ENCODE results near the gene SPATA21. TPM values are rescaled to one million over a fixed set of nuclear protein-coding genes. Genes with fewer than 3 reads are reported as not detected.

The SPATA21 gene
- total and polyA plus RNA-seq, 2 experiments from 2014 or later: not detected

DNA sequence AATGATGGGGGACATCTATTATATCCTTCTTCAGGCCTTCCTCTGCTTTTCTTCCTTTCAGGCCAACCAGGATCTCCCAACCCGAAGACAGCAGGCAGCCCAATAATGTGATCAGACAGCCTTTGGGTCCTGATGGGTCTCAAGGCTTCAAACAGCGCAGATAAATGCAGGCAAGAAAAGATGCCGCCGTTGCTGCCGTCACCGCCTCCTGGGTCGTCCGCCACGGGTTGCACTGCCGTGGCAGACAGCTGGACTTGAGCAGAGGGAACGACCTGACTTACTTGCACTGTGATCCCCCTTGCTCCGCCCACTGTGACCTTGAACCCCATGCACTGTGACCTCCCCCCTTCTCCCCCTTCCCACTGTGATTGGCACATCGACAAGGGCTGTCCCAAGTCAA is 42.2 kb downstream of the SPATA21 start:
- no peak overlapping the region for H3K4me3 ChIP-seq
- in situ Hi-C loops (cut with MboI): no loop called here
- H3K9ac ChIP-seq: no peak overlapping the region
- H4K20me1 ChIP-seq (ENCODE audit: insufficient read depth): peaks cover 4% of the 10 kb centered on the region; the same call in 1 of the 2 replicates
- WGBS, 2 experiments (ENCODE audit: low coverage in 1 of 2, low lambda C conversion rate in 2 of 2, missing lambda C conversion rate in 2 of 2): 90 to 92% methylated on average over 13 of the region's 13 CpGs
- no peaks in the 10 kb centered on the region for H3K9me2 ChIP-seq (ENCODE audit: insufficient read depth)
- TF ChIP-seq EZH2phosphoT487 (IDR thresholded peaks at IDR 0.05; ENCODE audit: insufficient read depth, low read depth): no peak
- no peaks in the 10 kb centered on the region for H3K9me3 ChIP-seq (ENCODE audit: low read depth)
- no peak overlapping the region for H3K27ac ChIP-seq
- H3K79me2 ChIP-seq (ENCODE audit: insufficient read depth): peaks cover 70% of the 10 kb centered on the region
- no peak overlapping the region for H2AFZ ChIP-seq
- H3K27me3 ChIP-seq (replicated peaks; ENCODE audit: insufficient read depth): no peaks in the 10 kb centered on the region
- peaks cover 19% of the 10 kb centered on the region for H3K4me1 ChIP-seq (ENCODE audit: insufficient read depth)
- H3F3A ChIP-seq (ENCODE audit: insufficient read depth): 0 out of 2 replicates have a peak, but pooled peaks cover 7% of the 10 kb centered on the region
- no peak for DNase-seq
- H3K36me3 ChIP-seq (ENCODE audit: low read depth): peaks cover 9% of the 10 kb centered on the region; the same call in 1 of the 2 replicates
- H3K4me2 ChIP-seq (ENCODE audit: unreplicated experiment): no peak overlapping the region

GRCh38 chr1:16393570-16394521 is 43.4 kb downstream of the SPATA21 start:
- no peak for DNase-seq
- TF ChIP-seq EZH2phosphoT487 (IDR thresholded peaks at IDR 0.05; ENCODE audit: insufficient read depth, low read depth) (no peak), EZH2 (IDR thresholded peaks at IDR 0.05; ENCODE audit: insufficient read depth, poor library complexity, severe bottlenecking) (no peak)
- Histone ChIP-seq H2AFZ (no peak overlapping the region), H3K4me1 (ENCODE audit: insufficient read depth) (peaks cover 19% of the 10 kb centered on the region), H3F3A (ENCODE audit: insufficient read depth) (0 out of 2 replicates have a peak, but pooled peaks cover 7% of the 10 kb centered on the region), H3K9ac (no peak overlapping the region), H3K4me2 (ENCODE audit: unreplicated experiment) (no peak overlapping the region), H3K4me3 (no peak overlapping the region), H3K27ac (no peak overlapping the region), H3K9me3 (ENCODE audit: low read depth) (no peaks in the 10 kb centered on the region), H3K9me2 (ENCODE audit: insufficient read depth) (no peaks in the 10 kb centered on the region), H3K79me2 (ENCODE audit: insufficient read depth) (peaks cover 80% of the 10 kb centered on the region), H4K20me1 (ENCODE audit: insufficient read depth) (peaks cover 8% of the 10 kb centered on the region; the same call in 1 of the 2 replicates), H3K36me3 (ENCODE audit: low read depth) (peaks cover 9% of the 10 kb centered on the region; the same call in 1 of the 2 replicates), H3K27me3 (replicated peaks; ENCODE audit: insufficient read depth) (no peaks in the 10 kb centered on the region)
- WGBS, 2 experiments (ENCODE audit: low coverage in 1 of 2, low lambda C conversion rate in 2 of 2, missing lambda C conversion rate in 2 of 2): 92 to 93% methylated on average over 10 of the region's 10 CpGs
- in situ Hi-C loops (cut with MboI): no loop called here

DNA sequence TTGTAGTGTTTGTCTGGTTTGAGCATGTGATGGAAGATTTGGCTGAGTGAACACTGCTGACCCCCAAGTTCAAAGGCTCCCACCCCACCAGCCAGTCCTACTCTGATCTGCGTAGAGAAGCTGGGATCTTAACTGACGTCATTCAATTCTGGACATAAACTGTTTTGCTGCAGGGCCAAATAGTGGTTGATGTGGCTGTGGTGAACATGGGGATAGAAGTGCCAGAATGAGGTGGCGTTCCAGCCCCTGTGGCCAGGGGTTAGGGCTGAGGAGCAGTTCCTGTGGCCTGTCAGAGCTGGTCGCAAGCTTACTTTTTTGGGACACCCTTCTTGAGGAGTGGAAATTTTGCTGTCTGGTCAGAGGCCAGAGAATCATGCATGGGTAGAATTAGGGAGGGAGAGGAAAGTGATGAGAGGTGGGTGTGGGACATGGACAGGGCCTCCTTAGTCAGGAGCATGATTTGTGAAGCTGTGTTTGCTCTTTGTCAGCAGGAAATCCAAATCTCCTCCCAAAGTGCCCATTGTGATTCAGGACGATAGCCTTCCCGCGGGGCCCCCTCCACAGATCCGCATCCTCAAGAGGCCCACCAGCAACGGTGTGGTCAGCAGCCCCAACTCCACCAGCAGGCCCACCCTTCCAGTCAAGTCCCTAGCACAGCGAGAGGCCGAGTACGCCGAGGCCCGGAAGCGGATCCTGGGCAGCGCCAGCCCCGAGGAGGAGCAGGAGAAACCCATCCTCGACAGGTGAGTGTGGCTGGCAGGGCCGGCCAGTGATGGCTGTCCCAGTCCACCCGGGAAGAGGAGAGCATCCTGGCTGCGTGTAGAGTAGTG is 44.3 kb downstream of the SPATA21 start:
- H3F3A ChIP-seq (ENCODE audit: insufficient read depth): peaks cover 15% of the 10 kb centered on the region; the same call in 1 of the 2 replicates
- H3K4me2 ChIP-seq (ENCODE audit: unreplicated experiment): no peak overlapping the region
- H3K4me3 ChIP-seq: no peak overlapping the region
- H4K20me1 ChIP-seq (ENCODE audit: insufficient read depth): peaks cover 12% of the 10 kb centered on the region
- no peaks in the 10 kb centered on the region for H3K9me2 ChIP-seq (ENCODE audit: insufficient read depth)
- peaks cover 89% of the 10 kb centered on the region for H3K79me2 ChIP-seq (ENCODE audit: insufficient read depth)
- H2AFZ ChIP-seq: no peak overlapping the region
- no peak overlapping the region for H3K9ac ChIP-seq
- WGBS, 2 experiments (ENCODE audit: low coverage in 1 of 2, low lambda C conversion rate in 2 of 2, missing lambda C conversion rate in 2 of 2): 79 to 81% methylated on average over 16 to 21 of the region's 21 CpGs
- DNase-seq: peak; percentile 40
- peaks cover 27% of the 10 kb centered on the region for H3K4me1 ChIP-seq (ENCODE audit: insufficient read depth)
- no peak for TF ChIP-seq EZH2 (IDR thresholded peaks at IDR 0.05; ENCODE audit: insufficient read depth, poor library complexity, severe bottlenecking)
- no peak for TF ChIP-seq EZH2phosphoT487 (IDR thresholded peaks at IDR 0.05; ENCODE audit: insufficient read depth, low read depth)
- H3K36me3 ChIP-seq (ENCODE audit: low read depth): peaks cover 9% of the 10 kb centered on the region; the same call in 1 of the 2 replicates
- no peaks in the 10 kb centered on the region for H3K27me3 ChIP-seq (replicated peaks; ENCODE audit: insufficient read depth)
- in situ Hi-C loops (cut with MboI): no loop called here
- no peaks in the 10 kb centered on the region for H3K9me3 ChIP-seq (ENCODE audit: low read depth)
- H3K27ac ChIP-seq: no peak overlapping the region

GRCh38 chr1:16391411-16391810 is 45.8 kb downstream of the SPATA21 start:
- 82 to 85% methylated on average over 3 of the region's 3 CpGs for WGBS, 2 experiments (ENCODE audit: low coverage in 1 of 2, low lambda C conversion rate in 2 of 2, missing lambda C conversion rate in 2 of 2)
- in situ Hi-C loops (cut with MboI): no loop called here
- Histone ChIP-seq H3K9ac (no peak overlapping the region), H4K20me1 (ENCODE audit: insufficient read depth) (peaks cover 12% of the 10 kb centered on the region), H3K9me2 (ENCODE audit: insufficient read depth) (no peaks in the 10 kb centered on the region), H3K36me3 (ENCODE audit: low read depth) (peaks cover 9% of the 10 kb centered on the region; the same call in 1 of the 2 replicates), H3K4me2 (ENCODE audit: unreplicated experiment) (no peak overlapping the region), H3K27me3 (replicated peaks; ENCODE audit: insufficient read depth) (no peaks in the 10 kb centered on the region), H3F3A (ENCODE audit: insufficient read depth) (peaks cover 25% of the 10 kb centered on the region), H3K9me3 (ENCODE audit: low read depth) (no peaks in the 10 kb centered on the region), H3K4me3 (no peak overlapping the region), H3K4me1 (ENCODE audit: insufficient read depth) (peaks cover 32% of the 10 kb centered on the region), H3K79me2 (ENCODE audit: insufficient read depth) (peaks cover 99% of the 10 kb centered on the region), H2AFZ (no peak overlapping the region), H3K27ac (no peak overlapping the region)
- no peak for DNase-seq
- TF ChIP-seq EZH2 (IDR thresholded peaks at IDR 0.05; ENCODE audit: insufficient read depth, poor library complexity, severe bottlenecking) (no peak), EZH2phosphoT487 (IDR thresholded peaks at IDR 0.05; ENCODE audit: insufficient read depth, low read depth) (no peak)
